ENCODE measurements around the gene FABP7. TPM values are rescaled to one million over a fixed set of nuclear protein-coding genes. Genes with fewer than 3 reads are reported as not detected.
A peak's percentile ranks its signal among the peaks of the same experiment; 100 is the strongest.

The FABP7 gene
- total RNA-seq, 1 donor from 2014 or later = not detected

- Histone ChIP-seq H3K27me3 (ENCODE audit: control insufficient read depth, insufficient read depth, low read length) (no peaks in the 10 kb centered on the region), H3K4me3 (ENCODE audit: low read depth, low read length) (no peak overlapping the region), H3K36me3 (ENCODE audit: control insufficient read depth, insufficient read depth, low read length) (no peaks in the 10 kb centered on the region)
- TF ChIP-seq CTCF (IDR thresholded peaks at IDR 0.05; ENCODE audit: insufficient read depth, low read length, severe bottlenecking) = no peak
- DNase-seq (ENCODE audit: low read depth) (no peak), FAIRE-seq (no peak)
Measured at GRCh38 chr6:122788208-122788607, 8.7 kb downstream of the FABP7 start.

- Histone ChIP-seq H3K4me3 (ENCODE audit: low read depth, low read length) (peak overlapping the region; percentile 59), H3K27me3 (ENCODE audit: control insufficient read depth, insufficient read depth, low read length) (no peaks in the 10 kb centered on the region), H3K36me3 (ENCODE audit: control insufficient read depth, insufficient read depth, low read length) (no peaks in the 10 kb centered on the region)
- FAIRE-seq (peak; percentile 93), DNase-seq (ENCODE audit: low read depth) (no peak)
- no peak for TF ChIP-seq CTCF (IDR thresholded peaks at IDR 0.05; ENCODE audit: insufficient read depth, low read length, severe bottlenecking)
Measured at GRCh38 chr6:122788663-122789181, 9.2 kb downstream of the FABP7 start.

- FAIRE-seq = no peak
- H3K36me3 ChIP-seq (ENCODE audit: control insufficient read depth, insufficient read depth, low read length) = no peaks in the 10 kb centered on the region
- DNase-seq (ENCODE audit: low read depth) = peak; percentile 60
- H3K27me3 ChIP-seq (ENCODE audit: control insufficient read depth, insufficient read depth, low read length) = no peaks in the 10 kb centered on the region
- H3K4me3 ChIP-seq (ENCODE audit: low read depth, low read length) = peak within 1 kb of the TSS; percentile 59
- peak; percentile 57 for TF ChIP-seq CTCF (IDR thresholded peaks at IDR 0.05; ENCODE audit: insufficient read depth, low read length, severe bottlenecking)
Measured at GRCh38 chr6:122789182-122790027, 9.9 kb downstream of the FABP7 start, which contains the start of gene SMPDL3A. SMPDL3A (plus strand) TSS chr6:122789258; CDS start chr6:122789347, 89 bp downstream.

- FAIRE-seq (no peak), DNase-seq (ENCODE audit: low read depth) (no peak)
- H3K27me3 ChIP-seq (ENCODE audit: control insufficient read depth, insufficient read depth, low read length) = no peaks in the 10 kb centered on the region
- no peak for TF ChIP-seq CTCF (IDR thresholded peaks at IDR 0.05; ENCODE audit: insufficient read depth, low read length, severe bottlenecking)
- peak overlapping the region; percentile 59 for H3K4me3 ChIP-seq (ENCODE audit: low read depth, low read length)
- H3K36me3 ChIP-seq (ENCODE audit: control insufficient read depth, insufficient read depth, low read length) = no peaks in the 10 kb centered on the region
Measured at GRCh38 chr6:122790028-122790422, 10.5 kb downstream of the FABP7 start.

- TF ChIP-seq CTCF (IDR thresholded peaks at IDR 0.05; ENCODE audit: insufficient read depth, low read length, severe bottlenecking) = peak; percentile 1
- FAIRE-seq (no peak), DNase-seq (ENCODE audit: low read depth) (peak; percentile 24)
- peak overlapping the region; percentile 59 for H3K4me3 ChIP-seq (ENCODE audit: low read depth, low read length)
- no peaks in the 10 kb centered on the region for H3K36me3 ChIP-seq (ENCODE audit: control insufficient read depth, insufficient read depth, low read length)
- no peaks in the 10 kb centered on the region for H3K27me3 ChIP-seq (ENCODE audit: control insufficient read depth, insufficient read depth, low read length)
Measured at GRCh38 chr6:122790423-122791309, 11.2 kb downstream of the FABP7 start.
